Karpas-422 (cell line): Measurements from ENCODE around the gene ERCC6. TPM values are rescaled to one million over a fixed set of nuclear protein-coding genes. Genes with fewer than 3 reads are reported as not detected.

Experiments used
- DNase-seq: peaks from one replicate; pipeline ENCODE4 v3.0.0-alpha.2; 2015
- H2AFZ ChIP-seq: fragments of 200-600 bp; sonication (generic); 2 replicates; pipeline ENCODE4 v1.6.1; 2014; ENCODE audit warnings: antibody characterized with exemption, low read length, mixed read lengths
- H3K27ac ChIP-seq: fragments of 200-600 bp; sonication (generic); 2 replicates; pipeline ENCODE4 v1.5.1; 2014; ENCODE audit warnings: mild to moderate bottlenecking, low read length, moderate library complexity
- H3K27me3 ChIP-seq: fragments of 200-600 bp; sonication (generic); 2 replicates; pipeline ENCODE4 v1.6.1; 2014; ENCODE audit warnings: low read length, mixed read lengths
- H3K36me3 ChIP-seq: fragments of 200-600 bp; sonication (generic); 2 replicates; pipeline ENCODE4 v1.6.1; 2014; ENCODE audit warnings: low read length, mixed read lengths; ENCODE audit not compliant: insufficient read depth
- H3K4me1 ChIP-seq: fragments of 200-600 bp; sonication (generic); 2 replicates; pipeline ENCODE4 v1.6.1; 2014; ENCODE audit warnings: mild to moderate bottlenecking, low read length, mixed read lengths
- H3K4me2 ChIP-seq: fragments of 200-600 bp; sonication (generic); 2 replicates; pipeline ENCODE4 v1.6.1; 2014; ENCODE audit warnings: low read length, low read depth, mild to moderate bottlenecking; ENCODE audit not compliant: poor library complexity, severe bottlenecking
- H3K4me3 ChIP-seq: fragments of 200-600 bp; sonication (generic); 2 replicates; pipeline ENCODE4 v1.5.1; 2014; ENCODE audit warnings: mild to moderate bottlenecking, antibody characterized with exemption, low read length, mixed read lengths
- H3K79me2 ChIP-seq: fragments of 200-600 bp; sonication (generic); 2 replicates; pipeline ENCODE4 v1.6.1; 2014; ENCODE audit warnings: mild to moderate bottlenecking, low read length, mixed read lengths
- H3K9ac ChIP-seq: fragments of 200-600 bp; sonication (generic); 2 replicates; pipeline ENCODE4 v1.6.0; 2014; ENCODE audit warnings: low read length
- H3K9me2 ChIP-seq: fragments of 200-600 bp; sonication (generic), shearing (Covaris generic); replicated peaks from 2 replicates; pipeline ENCODE4 v1.6.0; 2014; ENCODE audit warnings: mild to moderate bottlenecking, low read length, moderate library complexity; ENCODE audit not compliant: insufficient read depth
- H3K9me3 ChIP-seq: fragments of 300-700, 200-600 bp; sonication (generic); 2 replicates; pipeline ENCODE4 v1.6.1; 2014; ENCODE audit warnings: low read length, mixed read lengths
- H4K20me1 ChIP-seq: fragments of 200-600 bp; sonication (generic); 2 replicates; pipeline ENCODE4 v1.6.1; 2014; ENCODE audit warnings: mild to moderate bottlenecking, antibody characterized with exemption, low read length, low read depth; ENCODE audit not compliant: insufficient read depth
- total RNA-seq: library from RNA; depleted of rRNA; stranded (reverse); fragments of >200 nt; shearing (Covaris generic); gene quantifications from 2 replicates; pipeline ENCODE4 v1.2.3, GENCODE V29; 2014; ENCODE audit warnings: low replicate concordance

Gene ERCC6
- total RNA-seq, 1 experiment from 2014 or later = 33.8 TPM

- Histone ChIP-seq H3K4me1 (peaks cover 17% of the 10 kb centered on the region), H4K20me1 (no peaks in the 10 kb centered on the region), H3K27ac (no peak overlapping the region), H3K79me2 (peaks cover 12% of the 10 kb centered on the region), H3K27me3 (no peaks in the 10 kb centered on the region), H3K9me3 (no peaks in the 10 kb centered on the region), H3K4me3 (no peak overlapping the region), H3K9me2 (no peaks in the 10 kb centered on the region), H2AFZ (no peak overlapping the region), H3K4me2 (no peak overlapping the region), H3K9ac (no peak overlapping the region), H3K36me3 (no peaks in the 10 kb centered on the region)
- no peak for DNase-seq
Measured at GRCh38 chr10:49542353-49542752, 3.4 kb upstream of the ERCC6 start.

- peaks cover 17% of the 10 kb centered on the region for H3K4me1 ChIP-seq
- no peaks in the 10 kb centered on the region for H3K27me3 ChIP-seq
- H4K20me1 ChIP-seq = no peaks in the 10 kb centered on the region
- H3K27ac ChIP-seq = no peak overlapping the region
- no peaks in the 10 kb centered on the region for H3K9me2 ChIP-seq
- H3K9me3 ChIP-seq = no peaks in the 10 kb centered on the region
- no peak overlapping the region for H3K4me2 ChIP-seq
- no peak overlapping the region for H3K4me3 ChIP-seq
- H3K36me3 ChIP-seq = no peaks in the 10 kb centered on the region
- H3K9ac ChIP-seq = no peak overlapping the region
- peaks cover 14% of the 10 kb centered on the region for H3K79me2 ChIP-seq
- DNase-seq = no peak
- no peak overlapping the region for H2AFZ ChIP-seq
Measured at GRCh38 chr10:49541762-49542161, 2.8 kb upstream of the ERCC6 start.

GRCh38 chr10:49540056-49540797 is 1.3 kb upstream of the ERCC6 start:
- Histone ChIP-seq H3K27ac (no peak overlapping the region), H3K4me3 (no peak overlapping the region; the same call in 1 of the 2 replicates), H3K79me2 (peaks cover 26% of the 10 kb centered on the region), H3K27me3 (no peaks in the 10 kb centered on the region), H3K9ac (no peak overlapping the region; the same call in 1 of the 2 replicates), H3K9me3 (no peaks in the 10 kb centered on the region), H4K20me1 (no peaks in the 10 kb centered on the region), H3K4me1 (peaks cover 25% of the 10 kb centered on the region), H3K4me2 (peak overlapping the region; percentile 97), H3K9me2 (no peaks in the 10 kb centered on the region), H2AFZ (no peak overlapping the region), H3K36me3 (no peaks in the 10 kb centered on the region)
- DNase-seq = no peak

DNA sequence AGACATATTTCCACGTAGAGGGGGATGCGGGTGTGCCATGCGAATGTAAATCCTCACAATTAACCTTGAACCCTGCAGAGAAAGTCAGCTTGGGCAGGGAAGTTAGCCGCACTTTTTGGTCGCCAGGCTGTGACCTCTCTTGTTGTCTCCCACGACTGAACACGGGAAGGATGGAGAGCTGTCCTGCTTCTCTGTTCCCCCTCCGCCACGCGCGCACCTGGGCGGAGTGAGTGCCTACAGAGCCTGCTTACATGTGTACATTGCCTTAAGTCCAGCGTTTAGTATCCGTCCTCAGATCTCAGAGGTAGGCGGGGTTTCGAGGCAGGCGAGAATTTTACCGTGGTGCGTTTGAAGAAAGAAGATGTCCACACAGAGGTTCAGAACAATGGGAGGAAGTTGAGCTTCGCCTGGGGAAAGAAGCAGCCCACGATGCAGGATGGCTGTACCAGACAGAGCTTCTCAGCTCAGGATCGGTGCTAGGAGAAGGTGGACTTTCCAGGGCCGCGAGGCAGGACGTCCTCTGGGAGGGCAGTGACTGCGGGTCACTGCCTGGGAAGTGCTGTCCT is 482 bp upstream of the ERCC6 start:
- Histone ChIP-seq H3K27ac (no peak overlapping the region), H3K36me3 (no peaks in the 10 kb centered on the region), H3K27me3 (no peaks in the 10 kb centered on the region), H3K79me2 (peaks cover 35% of the 10 kb centered on the region), H3K9me2 (no peaks in the 10 kb centered on the region), H2AFZ (peak overlapping the region; percentile 100), H3K4me3 (peak overlapping the region; percentile 91), H3K4me2 (peak overlapping the region; percentile 97), H4K20me1 (no peaks in the 10 kb centered on the region), H3K4me1 (peaks cover 33% of the 10 kb centered on the region), H3K9me3 (no peaks in the 10 kb centered on the region), H3K9ac (peak overlapping the region; percentile 75)
- peak; percentile 67 for DNase-seq

DNA sequence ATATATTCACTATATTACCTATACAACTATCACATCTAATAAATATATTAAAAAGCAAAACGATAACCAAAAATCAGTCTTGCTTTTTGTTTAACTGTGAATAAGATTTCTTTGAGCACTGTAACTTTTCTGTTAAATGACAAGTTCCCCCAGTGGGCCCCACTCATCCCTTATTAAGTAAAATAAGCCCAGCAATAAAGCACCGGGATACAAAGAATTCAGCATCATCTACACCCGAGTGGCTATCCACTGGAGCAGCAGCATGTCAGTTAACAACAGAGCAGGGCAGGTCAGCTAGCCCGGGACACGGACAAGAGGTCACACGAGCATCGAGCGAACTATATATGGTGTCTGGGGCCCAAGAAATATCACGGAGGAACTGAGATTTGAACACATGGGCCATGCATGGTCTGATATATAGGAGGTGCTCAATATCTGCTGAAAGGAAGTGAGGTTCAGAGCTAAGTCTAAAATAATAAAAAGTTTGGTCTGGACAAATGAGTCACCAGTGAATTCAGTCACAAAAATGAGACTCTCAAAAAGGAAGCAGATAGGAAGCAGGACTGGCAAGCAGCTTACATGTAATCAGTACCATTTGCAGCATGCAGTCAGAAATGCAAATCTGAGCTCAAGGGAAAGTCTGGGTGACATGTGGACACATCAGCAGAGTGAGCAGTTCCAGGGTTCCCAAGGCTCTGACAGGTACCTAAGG is 4.1 kb downstream of the ERCC6 start:
- peaks cover 18% of the 10 kb centered on the region for H3K36me3 ChIP-seq
- H3K4me3 ChIP-seq = peak overlapping the region; percentile 42
- DNase-seq = peak; percentile 77
- no peaks in the 10 kb centered on the region for H4K20me1 ChIP-seq
- peak overlapping the region; percentile 63 for H2AFZ ChIP-seq
- no peaks in the 10 kb centered on the region for H3K9me2 ChIP-seq
- peak overlapping the region; percentile 70 for H3K4me2 ChIP-seq
- H3K9ac ChIP-seq = peak overlapping the region; percentile 47
- peak overlapping the region; percentile 72 for H3K27ac ChIP-seq
- H3K27me3 ChIP-seq = no peaks in the 10 kb centered on the region
- H3K79me2 ChIP-seq = peaks cover 73% of the 10 kb centered on the region
- peaks cover 41% of the 10 kb centered on the region for H3K4me1 ChIP-seq
- H3K9me3 ChIP-seq = no peaks in the 10 kb centered on the region

DNA sequence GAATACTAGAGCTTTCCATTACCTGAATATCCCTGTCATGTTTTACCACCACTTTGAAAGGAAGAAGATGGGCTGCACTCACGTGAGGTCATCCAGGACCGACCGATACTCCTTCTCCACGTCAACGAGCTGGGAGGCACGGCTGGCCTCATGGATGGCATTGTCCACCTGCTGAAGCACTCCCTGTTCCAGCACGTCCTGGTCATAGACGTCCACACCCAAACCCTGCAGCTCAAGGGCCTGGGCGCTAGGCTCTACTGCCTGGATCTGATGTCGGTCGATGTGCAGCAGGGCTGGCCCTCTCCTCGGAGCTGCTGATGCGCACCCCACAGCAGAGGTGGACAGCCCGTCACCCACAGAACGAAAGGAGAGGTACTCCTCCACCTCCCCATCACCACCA is 6.5 kb downstream of the ERCC6 start:
- no peak overlapping the region for H2AFZ ChIP-seq
- H3K4me3 ChIP-seq = no peak overlapping the region
- DNase-seq = no peak
- peaks cover 27% of the 10 kb centered on the region for H3K36me3 ChIP-seq
- no peaks in the 10 kb centered on the region for H3K9me3 ChIP-seq
- H4K20me1 ChIP-seq = no peaks in the 10 kb centered on the region
- H3K9ac ChIP-seq = no peak overlapping the region
- H3K4me2 ChIP-seq = no peak overlapping the region
- H3K9me2 ChIP-seq = no peaks in the 10 kb centered on the region
- peaks cover 72% of the 10 kb centered on the region for H3K79me2 ChIP-seq
- no peaks in the 10 kb centered on the region for H3K27me3 ChIP-seq
- H3K27ac ChIP-seq = no peak overlapping the region
- peaks cover 25% of the 10 kb centered on the region for H3K4me1 ChIP-seq

DNA sequence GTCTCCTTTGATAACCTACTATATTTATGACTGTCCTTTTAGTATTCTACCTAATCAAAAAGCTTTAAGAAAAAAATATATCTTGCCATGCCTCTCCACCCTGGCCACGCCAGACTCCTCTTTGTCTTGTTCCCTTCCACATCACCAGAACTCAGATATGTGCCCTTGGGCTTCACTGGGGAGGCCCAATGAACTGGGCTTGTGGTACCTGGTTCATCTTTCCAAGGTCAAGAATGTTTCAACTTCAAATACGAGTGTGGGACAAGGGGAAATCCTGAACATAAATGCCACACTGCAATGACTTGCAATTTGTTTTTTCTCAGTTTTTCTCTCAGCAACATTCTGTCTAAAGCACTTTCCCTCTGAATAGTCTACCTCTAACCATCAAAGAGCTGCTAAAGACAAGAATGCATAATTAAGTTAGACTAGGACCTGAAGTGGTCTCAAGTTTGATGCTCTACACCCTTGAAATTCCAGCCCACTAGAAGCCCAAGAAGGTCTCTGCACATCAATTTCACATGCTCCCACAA is 9.9 kb downstream of the ERCC6 start:
- peaks cover 45% of the 10 kb centered on the region for H3K79me2 ChIP-seq
- no peak for DNase-seq

DNA sequence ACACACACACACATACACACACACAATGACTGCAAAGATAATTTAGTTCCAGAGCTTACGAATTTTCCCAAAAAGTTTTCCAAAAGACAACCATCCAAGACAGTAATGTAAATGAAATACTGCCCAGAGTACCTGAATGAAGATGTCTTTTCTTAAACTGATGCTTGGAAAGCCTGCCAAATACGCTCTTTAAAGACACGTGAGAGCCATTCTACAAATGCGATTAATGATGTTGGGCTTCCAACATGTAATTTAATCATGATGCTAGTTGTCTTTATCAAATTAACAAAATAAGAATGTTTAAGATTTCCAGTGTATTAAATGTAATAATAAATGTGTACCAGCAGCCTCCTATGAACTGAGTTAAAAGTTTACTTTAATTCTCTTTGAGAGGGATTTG is 11.1 kb downstream of the ERCC6 start:
- Histone ChIP-seq H3K9me3 (no peaks in the 10 kb centered on the region), H3K36me3 (peaks cover 27% of the 10 kb centered on the region), H3K9ac (no peak overlapping the region), H4K20me1 (no peaks in the 10 kb centered on the region), H3K4me3 (no peak overlapping the region), H2AFZ (no peak overlapping the region), H3K9me2 (no peaks in the 10 kb centered on the region), H3K27ac (no peak overlapping the region), H3K79me2 (peaks cover 38% of the 10 kb centered on the region), H3K4me1 (no peaks in the 10 kb centered on the region), H3K27me3 (no peaks in the 10 kb centered on the region), H3K4me2 (no peak overlapping the region)
- no peak for DNase-seq

More for the DNA sequence above, 9.9 kb downstream of the ERCC6 start:
- Histone ChIP-seq H2AFZ (no peak overlapping the region), H3K36me3 (peaks cover 27% of the 10 kb centered on the region), H3K4me1 (peaks cover 4% of the 10 kb centered on the region), H3K27ac (no peak overlapping the region), H4K20me1 (no peaks in the 10 kb centered on the region), H3K4me2 (no peak overlapping the region), H3K27me3 (no peaks in the 10 kb centered on the region), H3K4me3 (no peak overlapping the region), H3K9me2 (no peaks in the 10 kb centered on the region), H3K9me3 (no peaks in the 10 kb centered on the region), H3K9ac (no peak overlapping the region)
